Measurements from ENCODE around the gene ADSS2.

ADSS2 gene

GRCh38 chr1:244424649-244425334 is 26.9 kb downstream of the ADSS2 start:
- H3K4me3 ChIP-seq (ENCODE audit: low read depth, low read length), result no peak overlapping the region
- TF ChIP-seq CTCF (IDR thresholded peaks at IDR 0.05; ENCODE audit: low read depth, low read length), result no peak
- H3K9me3 ChIP-seq, result no peaks in the 10 kb centered on the region
- H3K36me3 ChIP-seq, result peaks cover 44% of the 10 kb centered on the region
- no peaks in the 10 kb centered on the region for H3K27me3 ChIP-seq
- peaks cover 6% of the 10 kb centered on the region for H3K4me1 ChIP-seq
- DNase-seq, result no peak

- no peak for DNase-seq
- TF ChIP-seq CTCF (IDR thresholded peaks at IDR 0.05; ENCODE audit: low read depth, low read length), result no peak
- Histone ChIP-seq H3K9me3 (no peaks in the 10 kb centered on the region), H3K4me3 (ENCODE audit: low read depth, low read length) (no peak overlapping the region), H3K27me3 (no peaks in the 10 kb centered on the region), H3K36me3 (peaks cover 64% of the 10 kb centered on the region), H3K4me1 (no peaks in the 10 kb centered on the region)
These were observed 29.5 kb downstream of the ADSS2 start for GRCh38 chr1:244422174-244422573.

GRCh38 chr1:244419024-244419423 is 32.7 kb downstream of the ADSS2 start:
- Histone ChIP-seq H3K36me3 (peaks cover 86% of the 10 kb centered on the region), H3K9me3 (no peaks in the 10 kb centered on the region), H3K4me1 (no peaks in the 10 kb centered on the region), H3K27me3 (no peaks in the 10 kb centered on the region), H3K4me3 (ENCODE audit: low read depth, low read length) (no peak overlapping the region)
- DNase-seq, result no peak
- no peak for TF ChIP-seq CTCF (IDR thresholded peaks at IDR 0.05; ENCODE audit: low read depth, low read length)

- no peak overlapping the region for H3K4me3 ChIP-seq (ENCODE audit: low read depth, low read length)
- peaks cover 77% of the 10 kb centered on the region for H3K36me3 ChIP-seq
- H3K27me3 ChIP-seq, result no peaks in the 10 kb centered on the region
- no peaks in the 10 kb centered on the region for H3K9me3 ChIP-seq
- DNase-seq, result no peak
- TF ChIP-seq CTCF (IDR thresholded peaks at IDR 0.05; ENCODE audit: low read depth, low read length), result no peak
- H3K4me1 ChIP-seq, result no peaks in the 10 kb centered on the region
These were observed 37.2 kb downstream of the ADSS2 start for GRCh38 chr1:244414543-244414942.

- TF ChIP-seq CTCF (IDR thresholded peaks at IDR 0.05; ENCODE audit: low read depth, low read length), result no peak
- Histone ChIP-seq H3K4me1 (no peaks in the 10 kb centered on the region), H3K9me3 (no peaks in the 10 kb centered on the region), H3K36me3 (peaks cover 76% of the 10 kb centered on the region), H3K27me3 (no peaks in the 10 kb centered on the region), H3K4me3 (ENCODE audit: low read depth, low read length) (no peak overlapping the region)
- DNase-seq, result no peak
These were observed 38.0 kb downstream of the ADSS2 start for GRCh38 chr1:244413736-244414135.

GRCh38 chr1:244412176-244412575 is 39.5 kb downstream of the ADSS2 start:
- H3K36me3 ChIP-seq, result peaks cover 61% of the 10 kb centered on the region
- no peak for DNase-seq
- no peak for TF ChIP-seq CTCF (IDR thresholded peaks at IDR 0.05; ENCODE audit: low read depth, low read length)

More at GRCh38 chr1:244412176-244412575, 39.5 kb downstream of the ADSS2 start:
- Histone ChIP-seq H3K27me3 (no peaks in the 10 kb centered on the region), H3K4me3 (ENCODE audit: low read depth, low read length) (no peak overlapping the region), H3K4me1 (no peaks in the 10 kb centered on the region), H3K9me3 (no peaks in the 10 kb centered on the region)
